Right ventricle myocardium superior (tissue), 1 donor: ENCODE data around the gene WAPL. TPM values are rescaled to one million over a fixed set of nuclear protein-coding genes. Genes with fewer than 3 reads are reported as not detected.

ENCODE experiments used
- ATAC-seq: fragments of 200-7000 bp; cut with Tn5 transposase; one replicate; pipeline ENCODE4 v1.9.1; 2020; ENCODE audit warnings: mild to moderate bottlenecking; ENCODE audit not compliant: poor library complexity
- DNase-seq: peaks from one replicate; pipeline ENCODE4 v3.0.0-alpha.2; 2020
- intact Hi-C: fragments of 100-400 bp; cut with DNase I; formaldehyde crosslinking; loops from one replicate; pipeline ENCODE4 v1.11.2; 2022
- total RNA-seq: library from RNA; stranded (reverse); fragmentation: NEBNext Ultra II Directional; extraction: Animal tissue kit (Norgen Biotek cat#: 25700); gene quantifications from one replicate; pipeline ENCODE4 v1.2.1, GENCODE V29; 2021
- donor health status: DM: no; HTN: yes; CAD: no; lungs with severe emphysema.

Gene WAPL
- total RNA-seq, 1 donor from 2014 or later: 19.7 TPM

GRCh38 chr10:86438091-86438749 lies 83.4 kb downstream of the WAPL start:
- no peak for DNase-seq
- ATAC-seq: no peak
- intact Hi-C loops: no loop called here

- intact Hi-C loops: no loop called here
- ATAC-seq (no peak), DNase-seq (no peak)
Observed at GRCh38 chr10:86437447-86437846, 84.1 kb downstream of the WAPL start.

GRCh38 chr10:86436963-86437362 lies 84.6 kb downstream of the WAPL start:
- intact Hi-C loops: no loop called here

GRCh38 chr10:86434656-86435055 lies 86.9 kb downstream of the WAPL start:
- ATAC-seq: no peak
- intact Hi-C loops: no loop called here
- no peak for DNase-seq

More at GRCh38 chr10:86436963-86437362, 84.6 kb downstream of the WAPL start:
- ATAC-seq: no peak
- DNase-seq: no peak

GRCh38 chr10:86423739-86424138 lies 97.9 kb downstream of the WAPL start:
- no peak for ATAC-seq
- intact Hi-C loops: no loop called here
- no peak for DNase-seq

- ATAC-seq (no peak), DNase-seq (no peak)
- intact Hi-C loops: no loop called here
Observed at GRCh38 chr10:86419101-86419500, 102.5 kb downstream of the WAPL start.

- DNase-seq (no peak), ATAC-seq (no peak)
- intact Hi-C loops: no loop called here
Observed at GRCh38 chr10:86415583-86415982, 106.0 kb downstream of the WAPL start.

GRCh38 chr10:86415116-86415515 lies 106.5 kb downstream of the WAPL start:
- intact Hi-C loops: no loop called here
- no peak for DNase-seq
- ATAC-seq: no peak

- ATAC-seq (no peak), DNase-seq (no peak)
- intact Hi-C loops: no loop called here
Observed at GRCh38 chr10:86413046-86413728, 108.4 kb downstream of the WAPL start.

GRCh38 chr10:86411852-86412560 lies 109.6 kb downstream of the WAPL start:
- DNase-seq (no peak), ATAC-seq (peak; percentile 12)
- intact Hi-C loops: no loop called here

- DNase-seq: no peak
- intact Hi-C loops: no loop called here
- ATAC-seq: peak; percentile 56
Observed at GRCh38 chr10:86411281-86411841, 110.2 kb downstream of the WAPL start.

GRCh38 chr10:86410542-86411124 lies 111.0 kb downstream of the WAPL start:
- DNase-seq (no peak), ATAC-seq (no peak)
- intact Hi-C loops: no loop called here

GRCh38 chr10:86409183-86409582 lies 112.4 kb downstream of the WAPL start:
- ATAC-seq (no peak), DNase-seq (no peak)
- intact Hi-C loops: no loop called here

GRCh38 chr10:86403183-86403797 lies 118.3 kb downstream of the WAPL start:
- intact Hi-C loops: loop anchor here (5.0 kb wide), 1 partner anchor 184 kb away; no protein-coding TSS in a partner anchor
- ATAC-seq: no peak
- DNase-seq: no peak

- no peak for ATAC-seq
- DNase-seq: no peak
- intact Hi-C loops: loop anchor here (5.0 kb wide), 1 partner anchor 185 kb away; no protein-coding TSS in a partner anchor
Observed at GRCh38 chr10:86402283-86402941, 119.2 kb downstream of the WAPL start.

GRCh38 chr10:86401588-86402282 lies 119.9 kb downstream of the WAPL start:
- intact Hi-C loops: loop anchor here (5.0 kb wide), 1 partner anchor 186 kb away; no protein-coding TSS in a partner anchor
- ATAC-seq: no peak
- no peak for DNase-seq
